ENCODE results near the gene PDE12. TPM values are rescaled to one million over a fixed set of nuclear protein-coding genes. Genes with fewer than 3 reads are reported as not detected.

Gene PDE12
- total and polyA plus RNA-seq, 2 of the 13 experiments (the other 11 are each of a cell fraction or from before 2014, with no cell fraction given) = 9.0 to 17.8 TPM

- TF ChIP-seq ZBTB33 (CRISPR knock-in tag; IDR thresholded peaks at IDR 0.05) (peak; percentile 5; the same call in 1 of the 2 replicates), ZNF761 (CRISPR knock-in tag; conservative IDR thresholded peaks at IDR 0.05) (0 out of 2 replicates have a peak, but pooled peaks have one; percentile 63), HOXD1 (CRISPR knock-in tag; IDR thresholded peaks at IDR 0.05) (peak; percentile 49; the same call in 1 of the 2 replicates), MZF1 (CRISPR knock-in tag; IDR thresholded peaks at IDR 0.05; ENCODE audit: borderline replicate concordance) (0 out of 2 replicates have a peak, but pooled peaks have one; percentile 66), NFE2L2 (IDR thresholded peaks at IDR 0.05; ENCODE audit: low read length) (peak; percentile 4; the same call in 1 of the 2 replicates), ZNF281 (CRISPR knock-in tag; IDR thresholded peaks at IDR 0.05; ENCODE audit: borderline replicate concordance) (peak; percentile 96), ZNF143 (CRISPR knock-in tag; IDR thresholded peaks at IDR 0.05) (peak; percentile 95), KDM2A (CRISPR knock-in tag; IDR thresholded peaks at IDR 0.05; ENCODE audit: borderline replicate concordance, low read depth) (peak; percentile 97), ZNF598 (CRISPR knock-in tag; IDR thresholded peaks at IDR 0.05; ENCODE audit: borderline replicate concordance) (peak; percentile 90; the same call in 1 of the 2 replicates), ZNF652 (CRISPR knock-in tag; IDR thresholded peaks at IDR 0.05; ENCODE audit: borderline replicate concordance, low read depth) (0 out of 2 replicates have a peak, but pooled peaks have one; percentile 0), ZMYM4 (CRISPR knock-in tag; IDR thresholded peaks at IDR 0.05) (peak; percentile 90), NFE2 (CRISPR knock-in tag; IDR thresholded peaks at IDR 0.05) (no peak), MAX (IDR thresholded peaks at IDR 0.05) (peak; percentile 89), GABPB1 (CRISPR knock-in tag; IDR thresholded peaks at IDR 0.05) (peak; percentile 98), PTBP1 (IDR thresholded peaks at IDR 0.05; ENCODE audit: low read depth, low read length, poor library complexity, severe bottlenecking) (no peak), ZC3H4 (CRISPR knock-in tag; IDR thresholded peaks at IDR 0.05; ENCODE audit: borderline replicate concordance) (0 out of 2 replicates have a peak, but pooled peaks have one; percentile 76), CEBPG (CRISPR knock-in tag; IDR thresholded peaks at IDR 0.05) (peak; percentile 3; the same call in 1 of the 2 replicates), ZNF724P (CRISPR knock-in tag; IDR thresholded peaks at IDR 0.05; ENCODE audit: borderline replicate concordance) (peak; percentile 80), SAFB2 (CRISPR knock-in tag; IDR thresholded peaks at IDR 0.05; ENCODE audit: borderline replicate concordance, low read depth) (peak; percentile 68; the same call in 1 of the 2 replicates), ZFY (CRISPR knock-in tag; IDR thresholded peaks at IDR 0.05) (peak; percentile 89), ZNF607 (CRISPR knock-in tag; IDR thresholded peaks at IDR 0.05; ENCODE audit: borderline replicate concordance) (peak; percentile 56), PHF5A (CRISPR knock-in tag; IDR thresholded peaks at IDR 0.05; ENCODE audit: low read depth, unreplicated experiment) (peak; percentile 88), HNRNPK (IDR thresholded peaks at IDR 0.05; ENCODE audit: low read depth, low read length, poor library complexity, severe bottlenecking) (no peak), RFX3 (CRISPR knock-in tag; IDR thresholded peaks at IDR 0.05) (no peak)
Measured at GRCh38 chr3:57597127-57597923, 41.3 kb downstream of the PDE12 start, which contains the start of gene ARF4 (continued).

Data from HepG2 (cell line).